NT2/D1 (cell line): ENCODE measurements around the gene LRRC8C.
"Not testable (repeated sequence)": the region's sequence is repeated elsewhere in the genome, so short reads cannot be mapped to it uniquely, and the experiment has no call there.

Experiments
- DNase-seq: peaks from one replicate; pipeline ENCODE4 v3.0.0-alpha.2; 2011; ENCODE audit warnings: low read depth, low spot score
- H3K27me3 ChIP-seq: 2 replicates; pipeline ENCODE4 v1.6.0; 2011; ENCODE audit warnings: mild to moderate bottlenecking; ENCODE audit not compliant: insufficient read length, insufficient read depth
- H3K36me3 ChIP-seq: 2 replicates; pipeline ENCODE4 v1.6.1; 2011; ENCODE audit warnings: mild to moderate bottlenecking, low read length, mixed read lengths; ENCODE audit not compliant: insufficient read depth, insufficient read length
- H3K4me1 ChIP-seq: 2 replicates; pipeline ENCODE4 v1.5.1; 2011; ENCODE audit not compliant: insufficient read depth, insufficient read length
- H3K4me3 ChIP-seq: 2 replicates; pipeline ENCODE4 v1.5.1; 2011; ENCODE audit warnings: low read depth; ENCODE audit not compliant: insufficient read length
- H3K9ac ChIP-seq: 2 replicates; pipeline ENCODE4 v1.6.0; 2011; ENCODE audit warnings: low read depth; ENCODE audit not compliant: insufficient read length
- H3K9me3 ChIP-seq: 2 replicates; pipeline ENCODE4 v1.5.1; 2011; ENCODE audit warnings: mild to moderate bottlenecking, low read length; ENCODE audit not compliant: insufficient read depth
- SUZ12 ChIP-seq: IDR thresholded peaks from 2 replicates; pipeline ENCODE4 v1.6.1; 2011; ENCODE audit not compliant: insufficient read length, insufficient read depth; ENCODE audit errors: extremely low read depth
- YY1 ChIP-seq: IDR thresholded peaks from 2 replicates; pipeline ENCODE4 v1.6.1; 2011; ENCODE audit not compliant: insufficient read length, insufficient read depth
- ZNF274 ChIP-seq: IDR thresholded peaks from 2 replicates; pipeline ENCODE4 v1.6.1; 2011; ENCODE audit warnings: mild to moderate bottlenecking, low read depth, low read length

Gene LRRC8C

DNA sequence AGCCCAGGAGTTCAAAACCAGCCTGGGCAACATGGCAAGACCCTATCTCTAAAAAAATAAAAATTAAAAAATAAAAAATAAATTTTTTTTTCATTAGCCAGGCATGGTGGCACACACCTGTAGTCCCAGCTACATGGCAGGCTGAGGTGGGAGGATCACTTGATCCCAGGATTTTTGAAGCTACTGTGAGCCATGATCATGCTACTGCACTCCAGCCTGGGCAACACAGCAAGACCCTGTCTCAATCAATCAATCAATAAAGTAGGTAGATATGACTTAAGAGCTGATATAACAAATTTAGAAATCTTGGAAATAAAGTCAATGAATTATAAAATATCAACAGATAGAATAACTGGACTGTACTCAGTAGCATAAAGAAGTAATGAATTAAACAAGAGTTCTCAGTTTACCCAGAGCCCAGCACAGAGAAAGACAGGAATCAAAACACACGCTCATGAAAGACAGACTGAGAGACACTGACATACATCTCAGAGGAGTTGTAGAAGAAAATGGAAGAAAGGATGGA, 69.7 kb downstream of the LRRC8C start:
- no peaks in the 10 kb centered on the region for H3K27me3 ChIP-seq
- no peaks in the 10 kb centered on the region for H3K9me3 ChIP-seq
- H3K4me3 ChIP-seq: no peak overlapping the region
- DNase-seq: no peak
- no peak overlapping the region for H3K9ac ChIP-seq
- TF ChIP-seq SUZ12: no peak
- no peak for TF ChIP-seq YY1
- TF ChIP-seq ZNF274: no peak
- H3K4me1 ChIP-seq: no peaks in the 10 kb centered on the region
- H3K36me3 ChIP-seq: no peaks in the 10 kb centered on the region

DNA sequence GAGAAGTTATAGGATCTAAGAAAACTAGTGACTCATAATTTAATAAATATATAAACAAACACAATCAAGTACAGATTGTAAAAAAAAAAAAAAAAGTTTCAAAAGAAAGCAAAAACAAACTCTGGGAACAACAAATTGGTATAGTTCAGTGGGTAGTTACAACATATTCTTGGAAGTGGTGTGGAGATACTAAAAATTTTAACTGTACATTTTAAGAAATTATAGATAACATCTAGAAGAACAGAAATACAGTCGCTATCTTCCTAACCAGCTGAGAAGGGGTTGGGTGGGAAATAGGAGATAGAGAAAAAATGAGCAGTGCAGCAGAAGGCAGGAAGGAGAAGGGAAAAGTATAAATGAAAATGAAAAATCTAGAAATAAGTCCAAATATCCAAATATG, 70.5 kb downstream of the LRRC8C start:
- no peak overlapping the region for H3K4me3 ChIP-seq
- TF ChIP-seq YY1 (no peak), ZNF274 (no peak), SUZ12 (no peak)
- DNase-seq: no peak
- no peaks in the 10 kb centered on the region for H3K36me3 ChIP-seq
- no peaks in the 10 kb centered on the region for H3K4me1 ChIP-seq
- H3K9me3 ChIP-seq: no peaks in the 10 kb centered on the region
- no peaks in the 10 kb centered on the region for H3K27me3 ChIP-seq
- H3K9ac ChIP-seq: no peak overlapping the region

DNA sequence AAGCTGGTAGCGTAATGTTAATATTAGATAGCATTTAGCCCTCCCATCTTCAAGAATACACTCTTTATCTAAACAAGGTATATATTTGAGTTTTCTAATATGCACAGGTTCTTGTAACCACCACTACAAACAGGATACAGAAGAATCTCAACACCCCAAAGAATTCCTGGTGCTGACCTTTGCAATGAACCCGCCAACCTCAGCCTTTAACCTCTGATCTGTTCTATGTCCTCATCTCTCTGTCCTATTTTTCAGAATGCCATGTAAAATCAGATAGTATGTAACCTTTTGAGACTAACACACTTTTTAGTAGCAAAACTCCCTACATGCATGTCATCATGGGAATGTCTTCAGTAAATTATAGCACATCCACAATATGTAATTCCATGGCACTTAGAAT, 71.1 kb downstream of the LRRC8C start:
- Histone ChIP-seq H3K9ac (no peak overlapping the region), H3K27me3 (no peaks in the 10 kb centered on the region), H3K4me1 (no peaks in the 10 kb centered on the region), H3K36me3 (no peaks in the 10 kb centered on the region), H3K9me3 (no peaks in the 10 kb centered on the region), H3K4me3 (no peak overlapping the region)
- TF ChIP-seq ZNF274 (no peak), YY1 (no peak), SUZ12 (no peak)
- no peak for DNase-seq

DNA sequence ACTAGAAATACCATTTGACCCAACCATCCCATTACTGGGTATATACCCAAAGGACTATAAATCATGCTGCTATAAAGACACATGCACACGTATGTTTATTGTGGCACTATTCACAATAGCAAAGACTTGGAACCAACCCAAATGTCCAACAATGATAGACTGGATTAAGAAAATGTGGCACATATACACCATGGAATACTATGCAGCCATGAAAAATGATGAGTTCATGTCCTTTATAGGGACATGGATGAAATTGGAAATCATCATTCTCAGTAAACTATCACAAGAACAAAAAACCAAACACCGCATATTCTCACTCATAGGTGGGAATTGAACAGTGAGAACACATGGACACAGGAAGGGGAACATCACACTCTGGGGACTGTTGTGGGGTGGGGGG, 72.0 kb downstream of the LRRC8C start:
- not testable (repeated sequence) for H3K27me3 ChIP-seq, H3K9me3 ChIP-seq, H3K4me1 ChIP-seq, H3K4me3 ChIP-seq, H3K36me3 ChIP-seq, DNase-seq, H3K9ac ChIP-seq

DNA sequence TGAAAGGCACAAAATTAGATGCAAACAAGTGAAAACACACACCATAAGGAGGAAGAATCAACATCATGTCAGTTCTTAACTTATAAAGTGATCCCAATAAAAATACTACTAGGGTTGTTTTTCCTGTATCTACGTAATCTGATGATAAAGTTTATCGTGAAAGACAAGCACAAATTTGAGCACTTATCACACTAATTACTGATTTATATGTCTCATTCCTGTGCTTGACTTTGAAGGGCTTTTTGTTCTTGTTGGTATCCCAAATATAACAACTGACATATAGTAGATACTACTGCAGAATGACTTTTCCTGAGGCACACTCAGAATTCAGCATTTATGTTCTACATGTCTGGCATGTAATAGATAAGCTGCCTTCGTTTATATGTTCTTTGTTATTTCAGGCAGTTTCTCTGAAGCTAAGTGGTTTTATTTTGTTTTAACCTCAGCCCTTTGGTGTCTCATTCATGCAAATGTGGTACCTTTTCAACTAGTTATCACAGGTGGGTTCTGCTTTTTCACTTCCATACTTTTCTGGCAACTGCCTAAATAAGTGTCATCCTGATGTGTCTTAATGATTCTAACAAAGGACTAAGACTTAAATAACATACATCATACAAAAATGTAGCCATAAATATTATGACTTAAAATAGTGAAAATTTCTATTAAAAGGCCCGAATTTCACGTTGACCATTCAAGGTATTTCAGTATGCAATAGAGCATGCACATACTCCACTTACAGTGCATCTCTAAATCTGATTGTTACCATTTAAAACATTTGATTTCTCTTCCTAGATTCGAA, 73.2 kb downstream of the LRRC8C start:
- H3K9me3 ChIP-seq: no peaks in the 10 kb centered on the region
- H3K27me3 ChIP-seq: no peaks in the 10 kb centered on the region
- no peak for DNase-seq
- no peak overlapping the region for H3K9ac ChIP-seq
- H3K4me3 ChIP-seq: no peak overlapping the region
- peaks cover 4% of the 10 kb centered on the region for H3K4me1 ChIP-seq
- H3K36me3 ChIP-seq: no peaks in the 10 kb centered on the region
- TF ChIP-seq SUZ12: no peak
- TF ChIP-seq YY1: no peak
- no peak for TF ChIP-seq ZNF274

DNA sequence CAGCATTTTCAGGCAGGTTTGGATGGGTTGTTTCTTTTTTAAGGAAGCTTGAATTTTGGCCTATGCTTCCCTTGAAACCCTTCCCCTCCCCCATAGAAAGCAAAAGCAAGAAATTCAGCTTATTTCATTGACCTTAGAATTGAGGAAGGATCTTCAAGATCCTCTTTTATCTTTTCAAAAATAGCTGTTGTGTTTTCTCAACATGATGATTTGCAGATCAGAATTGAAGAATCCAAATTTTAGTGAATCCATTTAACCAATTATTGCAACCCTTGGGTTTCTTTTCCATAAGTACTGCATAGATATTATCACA, 73.7 kb downstream of the LRRC8C start:
- Histone ChIP-seq H3K4me3 (no peak overlapping the region), H3K4me1 (peaks cover 4% of the 10 kb centered on the region), H3K9ac (no peak overlapping the region), H3K27me3 (no peaks in the 10 kb centered on the region), H3K9me3 (no peaks in the 10 kb centered on the region), H3K36me3 (no peaks in the 10 kb centered on the region)
- DNase-seq: no peak
- TF ChIP-seq ZNF274 (no peak), SUZ12 (no peak), YY1 (no peak)

DNA sequence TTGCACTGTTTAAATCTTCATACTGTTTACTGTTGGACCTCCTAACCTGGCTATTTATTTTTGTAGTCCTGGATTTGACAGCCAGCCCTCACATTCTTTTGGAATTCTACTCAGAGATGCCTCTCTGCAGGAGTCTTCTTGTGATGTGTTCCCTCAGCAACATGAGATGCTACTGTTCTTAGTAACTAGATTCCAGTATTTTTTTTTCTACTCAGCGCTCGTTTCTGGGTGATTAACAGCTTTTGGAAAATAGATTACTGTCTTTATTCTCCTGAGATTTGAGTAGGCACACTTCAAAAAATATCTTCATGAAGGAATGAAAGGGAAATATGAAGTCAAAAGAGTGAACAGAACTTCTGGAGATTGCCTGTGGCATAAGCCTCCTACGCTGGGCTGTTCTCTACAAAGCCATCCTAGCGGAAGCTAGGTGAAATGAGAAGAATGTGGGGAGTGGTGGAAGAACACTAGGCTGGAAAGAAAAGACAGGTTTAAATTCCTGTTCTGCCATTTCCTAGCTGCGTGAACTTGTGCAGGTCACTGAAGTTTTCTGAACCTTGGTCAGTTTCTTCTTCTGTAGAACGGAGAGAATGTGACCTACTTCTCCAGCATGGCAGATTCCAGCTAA, 75.9 kb downstream of the LRRC8C start:
- Histone ChIP-seq H3K36me3 (no peaks in the 10 kb centered on the region), H3K4me1 (peaks cover 4% of the 10 kb centered on the region), H3K9ac (peak overlapping the region; percentile 44), H3K4me3 (no peak overlapping the region), H3K9me3 (no peaks in the 10 kb centered on the region), H3K27me3 (no peaks in the 10 kb centered on the region)
- TF ChIP-seq SUZ12: no peak
- TF ChIP-seq ZNF274: no peak
- no peak for TF ChIP-seq YY1
- DNase-seq: no peak
